SH-SY5Y (cell line): ENCODE data around the gene LRRC15.

Experiments
- GATA2 ChIP-seq: IDR thresholded peaks from 2 replicates; pipeline ENCODE4 v1.6.1; 2011; ENCODE audit warnings: mild to moderate bottlenecking, low read depth, low read length
- GATA3 ChIP-seq: IDR thresholded peaks from 2 replicates; pipeline ENCODE4 v1.6.1; 2011; ENCODE audit warnings: low read depth, mild to moderate bottlenecking, low read length, moderate library complexity

GRCh38 chr3:194307849-194308248, 61.7 kb downstream of the LRRC15 start:
- TF ChIP-seq GATA2 (no peak), GATA3 (no peak)
